ENCODE measurements around the gene ARCN1. TPM values are rescaled to one million over a fixed set of nuclear protein-coding genes. Genes with fewer than 3 reads are reported as not detected.
"Not testable (repeated sequence)": the region's sequence is repeated elsewhere in the genome, so short reads cannot be mapped to it uniquely, and the experiment has no call there.

Gene ARCN1
- total RNA-seq, 1 experiment from 2014 or later: 34.4 TPM

DNA sequence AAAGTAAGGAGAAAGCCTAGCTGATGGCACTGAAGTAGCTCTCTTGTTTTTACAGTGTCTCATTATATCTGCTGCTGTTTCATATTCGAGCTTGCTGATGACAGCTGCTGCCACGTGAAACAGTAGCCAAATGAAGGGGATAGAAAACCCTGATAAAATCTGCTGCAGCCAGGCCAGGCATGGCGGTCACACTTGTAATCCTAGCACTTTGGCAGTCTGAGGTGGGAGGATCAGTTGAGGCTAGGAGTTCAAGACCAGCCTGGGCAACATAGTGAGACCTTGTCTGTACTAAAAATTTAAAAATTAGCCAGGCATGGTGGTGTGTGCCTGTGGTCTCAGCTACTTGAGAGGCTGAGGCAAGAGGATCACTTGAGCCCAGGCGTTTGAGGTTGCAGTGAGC, 19.9 kb upstream of the ARCN1 start:
- no peak overlapping the region for H3K9ac ChIP-seq (ENCODE audit: low read length)
- no peak overlapping the region for H3K4me2 ChIP-seq (ENCODE audit: low read depth, low read length, poor library complexity, severe bottlenecking)
- H3K4me3 ChIP-seq (ENCODE audit: low read length): no peak overlapping the region
- H3K79me2 ChIP-seq (ENCODE audit: low read length): no peaks in the 10 kb centered on the region
- no peaks in the 10 kb centered on the region for H4K20me1 ChIP-seq (ENCODE audit: insufficient read depth, low read depth, low read length)
- H3K27me3 ChIP-seq (ENCODE audit: low read length): no peaks in the 10 kb centered on the region
- no peak overlapping the region for H3K27ac ChIP-seq (ENCODE audit: low read length)
- no peaks in the 10 kb centered on the region for H3K4me1 ChIP-seq (ENCODE audit: low read length)
- no peaks in the 10 kb centered on the region for H3K36me3 ChIP-seq (ENCODE audit: insufficient read depth, low read length)
- no peaks in the 10 kb centered on the region for H3K9me3 ChIP-seq (ENCODE audit: low read length)
- H3K9me2 ChIP-seq (replicated peaks; ENCODE audit: insufficient read depth, low read length): no peaks in the 10 kb centered on the region
- H2AFZ ChIP-seq (ENCODE audit: low read length): no peak overlapping the region
- no peak for DNase-seq

GRCh38 chr11:118560806-118561205, 11.4 kb upstream of the ARCN1 start:
- H3K27me3 ChIP-seq (ENCODE audit: low read length): no peaks in the 10 kb centered on the region
- H4K20me1 ChIP-seq (ENCODE audit: insufficient read depth, low read depth, low read length): no peaks in the 10 kb centered on the region
- H3K4me3 ChIP-seq (ENCODE audit: low read length): no peak overlapping the region
- peaks cover 5% of the 10 kb centered on the region for H3K4me1 ChIP-seq (ENCODE audit: low read length)
- no peak overlapping the region for H3K4me2 ChIP-seq (ENCODE audit: low read depth, low read length, poor library complexity, severe bottlenecking)
- H3K9me2 ChIP-seq (replicated peaks; ENCODE audit: insufficient read depth, low read length): no peaks in the 10 kb centered on the region
- no peaks in the 10 kb centered on the region for H3K36me3 ChIP-seq (ENCODE audit: insufficient read depth, low read length)
- DNase-seq: no peak
- H3K9ac ChIP-seq (ENCODE audit: low read length): no peak overlapping the region
- no peaks in the 10 kb centered on the region for H3K9me3 ChIP-seq (ENCODE audit: low read length)
- H3K79me2 ChIP-seq (ENCODE audit: low read length): no peaks in the 10 kb centered on the region; the same call in 1 of the 2 replicates
- H3K27ac ChIP-seq (ENCODE audit: low read length): no peak overlapping the region
- no peak overlapping the region for H2AFZ ChIP-seq (ENCODE audit: low read length)

- no peaks in the 10 kb centered on the region; the same call in 1 of the 2 replicates for H3K79me2 ChIP-seq (ENCODE audit: low read length)
- no peaks in the 10 kb centered on the region for H3K27me3 ChIP-seq (ENCODE audit: low read length)
- H4K20me1 ChIP-seq (ENCODE audit: insufficient read depth, low read depth, low read length): no peaks in the 10 kb centered on the region
- H3K9me2 ChIP-seq (replicated peaks; ENCODE audit: insufficient read depth, low read length): no peaks in the 10 kb centered on the region
- H3K4me1 ChIP-seq (ENCODE audit: low read length): peaks cover 5% of the 10 kb centered on the region
- no peak overlapping the region for H2AFZ ChIP-seq (ENCODE audit: low read length)
- H3K9me3 ChIP-seq (ENCODE audit: low read length): no peaks in the 10 kb centered on the region
- DNase-seq: no peak
- H3K4me3 ChIP-seq (ENCODE audit: low read length): peak overlapping the region; percentile 36; the same call in 1 of the 2 replicates
- H3K36me3 ChIP-seq (ENCODE audit: insufficient read depth, low read length): no peaks in the 10 kb centered on the region
- peak overlapping the region; percentile 40 for H3K4me2 ChIP-seq (ENCODE audit: low read depth, low read length, poor library complexity, severe bottlenecking)
- peak overlapping the region; percentile 45; the same call in 1 of the 2 replicates for H3K9ac ChIP-seq (ENCODE audit: low read length)
- no peak overlapping the region for H3K27ac ChIP-seq (ENCODE audit: low read length)
Observed at GRCh38 chr11:118565051-118565450, 7.2 kb upstream of the ARCN1 start.

GRCh38 chr11:118569670-118570069, 2.5 kb upstream of the ARCN1 start:
- no peak overlapping the region for H3K9ac ChIP-seq (ENCODE audit: low read length)
- DNase-seq: no peak
- no peak overlapping the region for H3K27ac ChIP-seq (ENCODE audit: low read length)
- no peaks in the 10 kb centered on the region for H3K27me3 ChIP-seq (ENCODE audit: low read length)
- no peak overlapping the region for H3K4me3 ChIP-seq (ENCODE audit: low read length)
- no peaks in the 10 kb centered on the region for H3K9me3 ChIP-seq (ENCODE audit: low read length)
- H3K79me2 ChIP-seq (ENCODE audit: low read length): peaks cover 25% of the 10 kb centered on the region
- H3K9me2 ChIP-seq (replicated peaks; ENCODE audit: insufficient read depth, low read length): no peaks in the 10 kb centered on the region
- H3K4me1 ChIP-seq (ENCODE audit: low read length): peaks cover 23% of the 10 kb centered on the region
- H3K36me3 ChIP-seq (ENCODE audit: insufficient read depth, low read length): no peaks in the 10 kb centered on the region
- no peak overlapping the region for H3K4me2 ChIP-seq (ENCODE audit: low read depth, low read length, poor library complexity, severe bottlenecking)
- H4K20me1 ChIP-seq (ENCODE audit: insufficient read depth, low read depth, low read length): peaks cover 6% of the 10 kb centered on the region
- H2AFZ ChIP-seq (ENCODE audit: low read length): no peak overlapping the region

DNA sequence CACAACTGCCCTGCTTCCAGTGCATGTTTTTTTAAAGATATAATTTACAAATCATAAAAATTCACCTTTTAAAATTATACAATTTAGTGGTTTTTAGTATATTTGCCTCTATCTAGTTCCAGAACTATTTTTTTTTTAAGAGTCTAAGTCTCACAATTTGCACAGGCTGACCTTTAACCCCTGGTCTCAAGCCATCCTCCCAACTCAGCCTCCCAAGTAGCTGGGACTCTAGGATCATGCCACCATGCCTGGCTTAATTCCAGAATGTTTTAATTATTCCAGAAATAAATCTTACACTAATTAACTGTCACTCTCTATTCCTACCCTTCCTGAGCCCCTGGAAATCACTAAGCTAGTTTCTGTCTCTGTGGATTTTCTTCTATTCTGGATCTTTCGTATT, 1.4 kb upstream of the ARCN1 start:
- H3K4me2 ChIP-seq (ENCODE audit: low read depth, low read length, poor library complexity, severe bottlenecking): no peak overlapping the region
- H3K9ac ChIP-seq (ENCODE audit: low read length): no peak overlapping the region
- no peak overlapping the region for H3K27ac ChIP-seq (ENCODE audit: low read length)
- peaks cover 36% of the 10 kb centered on the region for H3K79me2 ChIP-seq (ENCODE audit: low read length)
- H4K20me1 ChIP-seq (ENCODE audit: insufficient read depth, low read depth, low read length): peaks cover 6% of the 10 kb centered on the region
- H2AFZ ChIP-seq (ENCODE audit: low read length): no peak overlapping the region
- no peaks in the 10 kb centered on the region for H3K36me3 ChIP-seq (ENCODE audit: insufficient read depth, low read length)
- no peaks in the 10 kb centered on the region for H3K9me2 ChIP-seq (replicated peaks; ENCODE audit: insufficient read depth, low read length)
- H3K9me3 ChIP-seq (ENCODE audit: low read length): no peaks in the 10 kb centered on the region
- no peaks in the 10 kb centered on the region for H3K27me3 ChIP-seq (ENCODE audit: low read length)
- H3K4me3 ChIP-seq (ENCODE audit: low read length): no peak overlapping the region
- no peak for DNase-seq
- peaks cover 24% of the 10 kb centered on the region for H3K4me1 ChIP-seq (ENCODE audit: low read length)

- Histone ChIP-seq H3K9ac (ENCODE audit: low read length) (peak overlapping the region; percentile 64), H3K4me1 (ENCODE audit: low read length) (peaks cover 25% of the 10 kb centered on the region), H3K4me3 (ENCODE audit: low read length) (peak overlapping the region; percentile 94), H2AFZ (ENCODE audit: low read length) (peak overlapping the region; percentile 89), H3K4me2 (ENCODE audit: low read depth, low read length, poor library complexity, severe bottlenecking) (peak overlapping the region; percentile 80), H3K79me2 (ENCODE audit: low read length) (peaks cover 43% of the 10 kb centered on the region)
- not testable (repeated sequence) for H3K36me3 ChIP-seq (ENCODE audit: insufficient read depth, low read length); H3K27me3 ChIP-seq (ENCODE audit: low read length); H4K20me1 ChIP-seq (ENCODE audit: insufficient read depth, low read depth, low read length); DNase-seq; H3K27ac ChIP-seq (ENCODE audit: low read length); H3K9me2 ChIP-seq (replicated peaks; ENCODE audit: insufficient read depth, low read length); H3K9me3 ChIP-seq (ENCODE audit: low read length)
Observed at GRCh38 chr11:118571701-118572060, 528 bp upstream of the ARCN1 start.

- DNase-seq: peak; percentile 45
Observed at GRCh38 chr11:118572981-118573550, 857 bp downstream of the ARCN1 start.

DNA sequence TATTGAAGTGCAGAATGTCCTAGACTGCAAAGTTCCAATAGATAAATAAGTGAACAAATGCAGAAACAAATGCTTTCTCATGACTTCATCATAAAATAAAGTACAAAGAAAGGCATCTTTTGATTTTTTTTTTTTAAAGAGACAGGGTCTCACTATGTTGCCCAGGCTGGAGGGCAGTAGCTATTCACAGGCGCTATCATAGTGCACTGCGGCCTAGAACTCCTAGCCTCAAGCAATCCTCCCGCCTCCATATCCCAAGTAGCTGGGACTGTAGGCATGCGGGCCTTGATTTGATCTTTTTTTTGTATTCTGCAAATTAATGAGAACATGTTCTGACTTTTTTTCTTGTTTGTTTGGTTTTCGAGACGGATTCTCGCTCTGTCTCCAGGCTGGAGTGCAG, 2.4 kb downstream of the ARCN1 start:
- Histone ChIP-seq H3K79me2 (ENCODE audit: low read length) (peaks cover 66% of the 10 kb centered on the region), H3K27ac (ENCODE audit: low read length) (no peak overlapping the region), H3K36me3 (ENCODE audit: insufficient read depth, low read length) (no peaks in the 10 kb centered on the region), H3K9ac (ENCODE audit: low read length) (no peak overlapping the region), H3K9me3 (ENCODE audit: low read length) (no peaks in the 10 kb centered on the region), H4K20me1 (ENCODE audit: insufficient read depth, low read depth, low read length) (peaks cover 11% of the 10 kb centered on the region), H3K4me3 (ENCODE audit: low read length) (no peak overlapping the region), H2AFZ (ENCODE audit: low read length) (no peak overlapping the region), H3K4me1 (ENCODE audit: low read length) (peaks cover 25% of the 10 kb centered on the region), H3K4me2 (ENCODE audit: low read depth, low read length, poor library complexity, severe bottlenecking) (peak overlapping the region; percentile 80), H3K9me2 (replicated peaks; ENCODE audit: insufficient read depth, low read length) (no peaks in the 10 kb centered on the region), H3K27me3 (ENCODE audit: low read length) (no peaks in the 10 kb centered on the region)
- no peak for DNase-seq

More at GRCh38 chr11:118572981-118573550, 857 bp downstream of the ARCN1 start:
- Histone ChIP-seq H3K9ac (ENCODE audit: low read length) (peak overlapping the region; percentile 97), H3K4me1 (ENCODE audit: low read length) (peaks cover 25% of the 10 kb centered on the region), H2AFZ (ENCODE audit: low read length) (no peak overlapping the region), H4K20me1 (ENCODE audit: insufficient read depth, low read depth, low read length) (peaks cover 11% of the 10 kb centered on the region), H3K27me3 (ENCODE audit: low read length) (no peaks in the 10 kb centered on the region), H3K36me3 (ENCODE audit: insufficient read depth, low read length) (no peaks in the 10 kb centered on the region), H3K9me2 (replicated peaks; ENCODE audit: insufficient read depth, low read length) (no peaks in the 10 kb centered on the region), H3K79me2 (ENCODE audit: low read length) (peaks cover 55% of the 10 kb centered on the region), H3K27ac (ENCODE audit: low read length) (peak overlapping the region; percentile 69), H3K4me2 (ENCODE audit: low read depth, low read length, poor library complexity, severe bottlenecking) (peak overlapping the region; percentile 80), H3K9me3 (ENCODE audit: low read length) (no peaks in the 10 kb centered on the region), H3K4me3 (ENCODE audit: low read length) (peak overlapping the region; percentile 94)
